HG03280 (cell line): ENCODE measurements around the gene FGF12.

ENCODE experiments used
- ATAC-seq: cut with Tn5 transposase; IDR thresholded peaks from one replicate; pipeline ENCODE4 v1.9.1; 2021; ENCODE audit warnings: mild to moderate bottlenecking, moderate library complexity; ENCODE audit not compliant: unreplicated experiment

Gene FGF12

GRCh38 chr3:192216067-192216466 is 511.3 kb downstream of the FGF12 start:
- ATAC-seq: no peak

GRCh38 chr3:192212979-192213378 is 514.4 kb downstream of the FGF12 start:
- ATAC-seq: no peak

- ATAC-seq: no peak
Observed at GRCh38 chr3:192212335-192212734, 515.0 kb downstream of the FGF12 start.

- ATAC-seq: no peak
Observed at GRCh38 chr3:192207651-192208050, 519.7 kb downstream of the FGF12 start.

GRCh38 chr3:192207239-192207638 is 520.1 kb downstream of the FGF12 start:
- no peak for ATAC-seq

- no peak for ATAC-seq
Observed at GRCh38 chr3:192194085-192194484, 533.3 kb downstream of the FGF12 start.

- ATAC-seq: peak; percentile 86
Observed at GRCh38 chr3:192188218-192188835, 539.0 kb downstream of the FGF12 start.

- no peak for ATAC-seq
Observed at GRCh38 chr3:192187485-192188051, 539.8 kb downstream of the FGF12 start.

GRCh38 chr3:192186498-192186897 is 540.8 kb downstream of the FGF12 start:
- no peak for ATAC-seq

GRCh38 chr3:192186045-192186444 is 541.3 kb downstream of the FGF12 start:
- no peak for ATAC-seq

- no peak for ATAC-seq
Observed at GRCh38 chr3:192183109-192183508, 544.2 kb downstream of the FGF12 start.

- ATAC-seq: no peak
Observed at GRCh38 chr3:192181151-192181550, 546.2 kb downstream of the FGF12 start.

- ATAC-seq: no peak
Observed at GRCh38 chr3:192177383-192177782, 550.0 kb downstream of the FGF12 start.

- ATAC-seq: no peak
Observed at GRCh38 chr3:192174283-192174682, 553.1 kb downstream of the FGF12 start.

GRCh38 chr3:192171213-192171612 is 556.1 kb downstream of the FGF12 start:
- no peak for ATAC-seq

GRCh38 chr3:192170659-192171058 is 556.7 kb downstream of the FGF12 start:
- no peak for ATAC-seq

- ATAC-seq: no peak
Observed at GRCh38 chr3:192170031-192170430, 557.3 kb downstream of the FGF12 start.

- no peak for ATAC-seq
Observed at GRCh38 chr3:192169332-192169915, 557.9 kb downstream of the FGF12 start.

GRCh38 chr3:192168202-192168601 is 559.1 kb downstream of the FGF12 start:
- ATAC-seq: no peak

- ATAC-seq: no peak
Observed at GRCh38 chr3:192165552-192165951, 561.8 kb downstream of the FGF12 start.

GRCh38 chr3:192161661-192162060 is 565.7 kb downstream of the FGF12 start:
- ATAC-seq: no peak

- ATAC-seq: no peak
Observed at GRCh38 chr3:192156382-192156781, 571.0 kb downstream of the FGF12 start.

GRCh38 chr3:192155194-192155593 is 572.1 kb downstream of the FGF12 start:
- ATAC-seq: no peak
